Measurements from ENCODE around the gene TSHZ1. TPM values are rescaled to one million over a fixed set of nuclear protein-coding genes. Genes with fewer than 3 reads are reported as not detected.

TSHZ1 gene
- total and polyA plus RNA-seq, 9 donors: 27.9 to 109 (median 65.6) TPM

GRCh38 chr18:75198036-75198435 is 12.6 kb upstream of the TSHZ1 start:
- 13 to 24% (median 23%) methylated on average over 3 of the region's 3 CpGs for WGBS, 3 donors
- H3K4me3 ChIP-seq: no peak overlapping the region
- intact Hi-C loops (cut with DNase I): no loop called here
- no peak for DNase-seq
- no peaks in the 10 kb centered on the region for H3K4me1 ChIP-seq (ENCODE audit: insufficient read depth)
- H3K36me3 ChIP-seq: no peaks in the 10 kb centered on the region
- no peak for TF ChIP-seq EP300 (IDR thresholded peaks at IDR 0.05)
- TF ChIP-seq CTCF (IDR thresholded peaks at IDR 0.05): no peak
- H3K27ac ChIP-seq: no peak overlapping the region
- H3K27me3 ChIP-seq: no peaks in the 10 kb centered on the region
- H3K9me3 ChIP-seq: no peaks in the 10 kb centered on the region

- 72 to 81% (median 80%) methylated on average over 4 of the region's 4 CpGs for WGBS, 3 donors
- no peak for DNase-seq
- Histone ChIP-seq H3K36me3 (no peaks in the 10 kb centered on the region), H3K4me3 (no peak overlapping the region), H3K4me1 (ENCODE audit: insufficient read depth) (no peaks in the 10 kb centered on the region), H3K27me3 (no peaks in the 10 kb centered on the region), H3K27ac (no peak overlapping the region), H3K9me3 (no peaks in the 10 kb centered on the region)
- intact Hi-C loops (cut with DNase I): no loop called here
- TF ChIP-seq POLR2A (IDR thresholded peaks at IDR 0.05): no peak
- no peak for TF ChIP-seq EP300 (IDR thresholded peaks at IDR 0.05)
- TF ChIP-seq CTCF (IDR thresholded peaks at IDR 0.05): no peak
These were observed 11.3 kb upstream of the TSHZ1 start for GRCh38 chr18:75199327-75199726.

- no peak overlapping the region for H3K27ac ChIP-seq
- WGBS, 3 donors: 91 to 96% (median 95%) methylated on average over 13 of the region's 13 CpGs
- DNase-seq: no peak
- no peak overlapping the region for H3K4me3 ChIP-seq
- no peaks in the 10 kb centered on the region for H3K9me3 ChIP-seq
- H3K27me3 ChIP-seq: no peaks in the 10 kb centered on the region
- intact Hi-C loops (cut with DNase I): loop anchor here in 1 of 4 donors (5.0 to 10.0 kb wide), 3 partner anchors 275 to 1147 kb away; no protein-coding TSS in a partner anchor
- H3K4me1 ChIP-seq (ENCODE audit: insufficient read depth): no peaks in the 10 kb centered on the region
- no peaks in the 10 kb centered on the region for H3K36me3 ChIP-seq
- no peak for TF ChIP-seq POLR2A (IDR thresholded peaks at IDR 0.05)
- TF ChIP-seq EP300 (IDR thresholded peaks at IDR 0.05): no peak
- TF ChIP-seq CTCF (IDR thresholded peaks at IDR 0.05): no peak
These were observed 10.5 kb upstream of the TSHZ1 start for GRCh38 chr18:75200071-75200470.

- no peaks in the 10 kb centered on the region for H3K36me3 ChIP-seq
- TF ChIP-seq CTCF (IDR thresholded peaks at IDR 0.05) (no peak), POLR2A (IDR thresholded peaks at IDR 0.05) (no peak), EP300 (IDR thresholded peaks at IDR 0.05) (no peak)
- 89 to 92% (median 90%) methylated on average over 7 of the region's 7 CpGs for WGBS, 3 donors
- no peak overlapping the region for H3K4me3 ChIP-seq
- H3K4me1 ChIP-seq (ENCODE audit: insufficient read depth): no peaks in the 10 kb centered on the region
- no peak overlapping the region for H3K27ac ChIP-seq
- DNase-seq: no peak
- no peaks in the 10 kb centered on the region for H3K9me3 ChIP-seq
- no peaks in the 10 kb centered on the region for H3K27me3 ChIP-seq
- intact Hi-C loops (cut with DNase I): loop anchor here in 1 of 4 donors (5.0 to 10.0 kb wide), 3 partner anchors 274 to 1147 kb away; no protein-coding TSS in a partner anchor
These were observed 9.9 kb upstream of the TSHZ1 start for GRCh38 chr18:75200605-75201280.
